Lung (tissue), 12 donors: ENCODE measurements around the gene PRKAG1. TPM values are rescaled to one million over a fixed set of nuclear protein-coding genes. Genes with fewer than 3 reads are reported as not detected.

ENCODE experiments used
- ATAC-seq: fragments of 200-7000 bp; cut with Tn5 transposase; one replicate; pipeline ENCODE4 v1.9.1; 2020; ENCODE audit warnings: moderate number of reproducible peaks; ENCODE audit not compliant: insufficient read depth, low FRiP score
- DNase-seq, 3 donors: peaks; one replicate each; pipeline ENCODE4 v3.0.0-alpha.2; 2013 to 2017
- H3K27ac ChIP-seq, 2 donors: one replicate each; pipeline ENCODE4 v1.5.1; 2013; ENCODE audit warnings: mild to moderate bottlenecking in 2 of 2, moderate library complexity in 2 of 2, control low read depth in 1 of 2, inconsistent platforms in 1 of 2, low read depth in 1 of 2, low read length in 1 of 2
- H3K27me3 ChIP-seq, 3 donors: one replicate each; pipeline ENCODE4 v1.5.1; 2013; ENCODE audit warnings: low read length in 2 of 3; ENCODE audit not compliant: control insufficient read depth in 3 of 3, insufficient read depth in 3 of 3
- H3K36me3 ChIP-seq, 4 donors: one replicate each; pipeline ENCODE4 v1.5.1; 2013; ENCODE audit warnings: low read length in 4 of 4, mild to moderate bottlenecking in 1 of 4, moderate library complexity in 1 of 4; ENCODE audit not compliant: control insufficient read depth in 4 of 4, insufficient read depth in 4 of 4
- H3K4me1 ChIP-seq, 5 donors: one replicate each; pipeline ENCODE4 v1.5.1; 2013; ENCODE audit warnings: low read length in 5 of 5, mild to moderate bottlenecking in 2 of 5, moderate library complexity in 1 of 5; ENCODE audit not compliant: control insufficient read depth in 5 of 5, insufficient read depth in 5 of 5
- H3K4me3 ChIP-seq: one replicate; pipeline ENCODE4 v1.5.1; 2013; ENCODE audit warnings: mild to moderate bottlenecking, control low read depth, moderate library complexity
- H3K9ac ChIP-seq, 2 donors: one replicate each; pipeline ENCODE4 v1.5.1; 2013; ENCODE audit warnings: low read length in 2 of 2, control low read depth in 1 of 2; ENCODE audit not compliant: insufficient read depth in 1 of 2
- H3K9me3 ChIP-seq, 4 donors: one replicate each; pipeline ENCODE4 v1.5.1; 2013; ENCODE audit warnings: low read length in 3 of 4, mild to moderate bottlenecking in 1 of 4, moderate library complexity in 1 of 4; ENCODE audit not compliant: control insufficient read depth in 4 of 4, insufficient read depth in 3 of 4
- CTCF ChIP-seq: IDR thresholded peaks from 2 replicates; pipeline ENCODE4 v1.5.1; 2012; ENCODE audit warnings: mild to moderate bottlenecking; ENCODE audit errors: control extremely low read depth, extremely low read depth
- WGBS, 2 donors: extraction: QIAGEN DNeasy Blood & Tissue Kit; methylation state at CpG; one replicate each; pipeline ENCODE4 v1.1.7; 2013; 5-methylcytosine and 5-hydroxymethylcytosine counted together
- polyA plus RNA-seq, 2 donors: library from polyadenylated mRNA; stranded (reverse); fragments of 200-250 nt; gene quantifications; one replicate each; pipeline ENCODE4 v1.2.1, GENCODE V29; 2013
- total RNA-seq, 2 donors: library from RNA; depleted of rRNA in 1 of 2; stranded (reverse); fragments of >200 nt in 1 of 2; gene quantifications; one replicate each; pipeline ENCODE4 v1.2.1, GENCODE V29; 2014 to 2021
- donor health status: control.
- donor health status: control.
- donor health status: Bipolar disorder and iron deficiency.
- donor health status: healthy.
- donor health status: DM: yes; HTN: yes; CAD: no.

Gene PRKAG1
- total and polyA plus RNA-seq, 4 donors = 33.1 to 54.5 (median 49.6) TPM

DNA sequence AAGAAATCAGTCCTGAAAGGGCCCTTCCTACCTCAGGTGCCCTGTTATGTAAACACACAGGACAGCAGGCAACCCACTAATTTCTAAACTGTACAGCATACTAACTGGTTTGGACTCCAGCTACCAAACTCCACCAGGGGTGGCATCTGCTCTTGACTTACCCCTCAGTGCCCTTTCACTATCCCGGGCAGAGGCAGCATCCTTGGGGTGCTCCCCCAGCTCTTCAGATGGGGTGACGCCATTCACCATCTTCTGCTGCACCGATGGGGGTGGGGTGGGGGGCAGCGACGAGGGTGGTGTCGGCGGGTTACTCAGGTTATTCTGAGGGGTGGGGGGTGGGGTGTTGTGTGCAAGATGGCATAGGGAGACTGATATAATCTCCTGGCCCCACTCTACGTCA is 11.5 kb upstream of the PRKAG1 start:
- H3K4me3 ChIP-seq = no peak overlapping the region
- H3K9ac ChIP-seq = no peak overlapping the region
- TF ChIP-seq CTCF = no peak
- WGBS, 2 donors = 93 to 95% methylated on average over 8 of the region's 8 CpGs
- H3K4me1 ChIP-seq = peaks cover 0 to 4% (median 0%) of the 10 kb centered on the region in 5 donors
- DNase-seq = no peak
- H3K27ac ChIP-seq = no peak overlapping the region
- H3K27me3 ChIP-seq = no peaks in the 10 kb centered on the region
- no peak for ATAC-seq
- peaks cover 0 to 2% (median 0%) of the 10 kb centered on the region in 4 donors for H3K9me3 ChIP-seq
- peaks cover 21 to 78% (median 67%) of the 10 kb centered on the region in 4 donors for H3K36me3 ChIP-seq

DNA sequence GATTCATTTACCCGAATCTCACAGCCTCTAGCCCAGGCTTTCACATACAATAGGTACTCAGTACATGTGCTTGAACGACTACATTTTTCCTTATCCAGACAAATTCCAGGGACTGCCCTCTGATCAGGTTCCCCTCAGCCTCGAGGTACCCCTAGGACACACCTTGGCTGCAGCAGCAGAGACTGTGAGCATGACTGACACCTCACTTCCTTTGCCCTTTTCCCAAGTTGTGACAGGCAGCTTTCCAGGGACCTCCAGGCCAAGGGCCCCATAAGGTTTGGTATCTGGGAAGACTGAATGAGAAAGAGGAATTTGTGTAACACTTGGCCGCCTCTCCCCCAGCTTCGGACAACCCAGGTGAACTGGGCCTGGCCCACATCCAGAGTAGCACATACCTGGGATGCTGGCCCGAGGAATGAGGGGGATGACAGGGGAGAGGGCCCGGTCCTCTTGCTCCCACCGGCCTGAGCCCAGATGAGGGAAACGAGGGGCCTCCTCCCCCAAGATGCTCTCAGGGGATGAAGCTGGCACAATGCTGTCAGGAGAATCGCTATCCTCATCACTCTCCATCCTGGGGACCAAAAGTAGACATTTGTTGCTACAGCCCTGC is 10.2 kb upstream of the PRKAG1 start:
- peaks cover 21 to 79% (median 63%) of the 10 kb centered on the region in 4 donors for H3K36me3 ChIP-seq
- H3K9me3 ChIP-seq = peaks cover 0 to 2% (median 0%) of the 10 kb centered on the region in 4 donors
- DNase-seq (no peak), ATAC-seq (no peak)
- H3K4me1 ChIP-seq = peaks cover 0 to 4% (median 0%) of the 10 kb centered on the region in 5 donors
- H3K27me3 ChIP-seq = no peaks in the 10 kb centered on the region
- H3K27ac ChIP-seq = no peak overlapping the region
- no peak overlapping the region for H3K9ac ChIP-seq
- H3K4me3 ChIP-seq = no peak overlapping the region
- WGBS, 2 donors = 88% methylated on average over 10 of the region's 10 CpGs
- no peak for TF ChIP-seq CTCF

GRCh38 chr12:49027846-49028555 is 9.4 kb upstream of the PRKAG1 start:
- no peak for DNase-seq
- no peak for TF ChIP-seq CTCF
- Histone ChIP-seq H3K9me3 (peaks cover 0 to 2% (median 0%) of the 10 kb centered on the region in 4 donors), H3K4me1 (peaks cover 0 to 4% (median 0%) of the 10 kb centered on the region in 5 donors), H3K9ac (no peak overlapping the region), H3K27me3 (no peaks in the 10 kb centered on the region), H3K27ac (no peak overlapping the region), H3K4me3 (no peak overlapping the region), H3K36me3 (peaks cover 24 to 77% (median 59%) of the 10 kb centered on the region in 4 donors)
- ATAC-seq = no peak
- WGBS, 2 donors = 71 to 82% methylated on average over 9 of the region's 9 CpGs
